Measurements from ENCODE around the gene MAD2L2.

DNA sequence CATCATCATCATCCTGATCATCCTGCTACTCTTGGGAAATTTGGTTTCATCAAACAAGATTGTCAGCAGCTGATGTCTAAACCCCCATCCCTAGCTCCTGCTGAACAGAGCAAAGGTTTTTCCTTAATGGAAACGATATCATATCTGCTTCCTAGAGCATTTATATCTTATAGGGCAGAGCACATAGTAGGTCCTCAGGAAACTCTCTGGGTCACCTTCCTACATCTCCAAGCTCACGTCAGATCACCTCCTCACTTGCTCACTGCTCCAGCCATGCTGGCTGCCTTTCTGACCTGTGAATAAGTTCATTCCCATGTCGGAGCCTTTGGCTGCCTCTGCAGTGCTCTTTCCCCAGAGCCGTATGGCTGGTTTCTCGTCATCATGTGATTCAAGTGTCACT lies 37.2 kb downstream of the MAD2L2 start:
- TF ChIP-seq, protein P1, sequence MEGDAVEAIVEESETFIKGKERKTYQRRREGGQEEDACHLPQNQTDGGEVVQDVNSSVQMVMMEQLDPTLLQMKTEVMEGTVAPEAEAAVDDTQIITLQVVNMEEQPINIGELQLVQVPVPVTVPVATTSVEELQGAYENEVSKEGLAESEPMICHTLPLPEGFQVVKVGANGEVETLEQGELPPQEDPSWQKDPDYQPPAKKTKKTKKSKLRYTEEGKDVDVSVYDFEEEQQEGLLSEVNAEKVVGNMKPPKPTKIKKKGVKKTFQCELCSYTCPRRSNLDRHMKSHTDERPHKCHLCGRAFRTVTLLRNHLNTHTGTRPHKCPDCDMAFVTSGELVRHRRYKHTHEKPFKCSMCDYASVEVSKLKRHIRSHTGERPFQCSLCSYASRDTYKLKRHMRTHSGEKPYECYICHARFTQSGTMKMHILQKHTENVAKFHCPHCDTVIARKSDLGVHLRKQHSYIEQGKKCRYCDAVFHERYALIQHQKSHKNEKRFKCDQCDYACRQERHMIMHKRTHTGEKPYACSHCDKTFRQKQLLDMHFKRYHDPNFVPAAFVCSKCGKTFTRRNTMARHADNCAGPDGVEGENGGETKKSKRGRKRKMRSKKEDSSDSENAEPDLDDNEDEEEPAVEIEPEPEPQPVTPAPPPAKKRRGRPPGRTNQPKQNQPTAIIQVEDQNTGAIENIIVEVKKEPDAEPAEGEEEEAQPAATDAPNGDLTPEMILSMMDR (IDR thresholded peaks at IDR 0.05): no peak
- TF ChIP-seq POLR2AphosphoS5 (IDR thresholded peaks at IDR 0.05; ENCODE audit: insufficient read depth in 1 of 2, low read depth in 1 of 2): no peak

Measured in vagina (tissue), 2 donors.